SK-N-MC (cell line): Measurements from ENCODE around the gene MYH16.
"Not testable (repeated sequence)": the region's sequence is repeated elsewhere in the genome, so short reads cannot be mapped to it uniquely, and the experiment has no call there.

Experiments used
- DNase-seq: peaks from one replicate; pipeline ENCODE4 v3.0.0-alpha.2; 2011; ENCODE audit warnings: low read depth, low spot score
- H3K27ac ChIP-seq: fragments of 200-600 bp; sonication (generic); 2 replicates; pipeline ENCODE4 v1.5.1; 2016; ENCODE audit warnings: mixed run types
- H3K36me3 ChIP-seq: fragments of 200-600 bp; sonication (generic); 2 replicates; pipeline ENCODE4 v1.6.1; 2017; ENCODE audit warnings: antibody characterized with exemption, low read length, mixed read lengths; ENCODE audit not compliant: insufficient read depth
- H3K4me3 ChIP-seq: fragments of 200-600 bp; sonication (generic); 2 replicates; pipeline ENCODE4 v1.5.1; 2016
- H3K9ac ChIP-seq: fragments of 200-600 bp; sonication (generic); 2 replicates; pipeline ENCODE4 v1.8.0; 2017; ENCODE audit warnings: mixed run types, mixed read lengths; ENCODE audit not compliant: insufficient read length
- H3K9me3 ChIP-seq: fragments of 200-600 bp; sonication (generic); 2 replicates; pipeline ENCODE4 v1.6.1; 2017; ENCODE audit warnings: low read depth, mild to moderate bottlenecking, antibody characterized with exemption, low read length, moderate library complexity, mixed read lengths
- EZH2 ChIP-seq: fragments of 200-600 bp; sonication (generic); IDR thresholded peaks from one replicate; pipeline ENCODE4 v1.6.1; 2017; ENCODE audit warnings: antibody characterized with exemption
- FOXP2 ChIP-seq: optimal IDR thresholded peaks from 2 replicates; pipeline ENCODE3; 2011; ENCODE audit warnings: mild to moderate bottlenecking, moderate library complexity; ENCODE audit not compliant: insufficient read depth; ENCODE audit errors: extremely low read length, control extremely low read depth
- POLR2AphosphoS5 ChIP-seq: IDR thresholded peaks from 2 replicates; pipeline ENCODE4 v1.6.1; 2012; ENCODE audit warnings: mild to moderate bottlenecking, low read depth, low read length, borderline replicate concordance

The MYH16 gene

GRCh38 chr7:99289185-99289584 is 16.5 kb downstream of the MYH16 start:
- TF ChIP-seq FOXP2 = no peak
- no peak for TF ChIP-seq EZH2
- TF ChIP-seq POLR2AphosphoS5 = no peak
- no peak overlapping the region for H3K27ac ChIP-seq
- H3K4me3 ChIP-seq = no peak overlapping the region

GRCh38 chr7:99290148-99290547 is 17.5 kb downstream of the MYH16 start:
- H3K4me3 ChIP-seq, H3K9me3 ChIP-seq, DNase-seq, H3K36me3 ChIP-seq, H3K27ac ChIP-seq, H3K9ac ChIP-seq: not testable (repeated sequence)

More at GRCh38 chr7:99289185-99289584, 16.5 kb downstream of the MYH16 start:
- Histone ChIP-seq H3K9ac (no peak overlapping the region), H3K36me3 (no peaks in the 10 kb centered on the region), H3K9me3 (no peaks in the 10 kb centered on the region)
- DNase-seq = no peak

DNA sequence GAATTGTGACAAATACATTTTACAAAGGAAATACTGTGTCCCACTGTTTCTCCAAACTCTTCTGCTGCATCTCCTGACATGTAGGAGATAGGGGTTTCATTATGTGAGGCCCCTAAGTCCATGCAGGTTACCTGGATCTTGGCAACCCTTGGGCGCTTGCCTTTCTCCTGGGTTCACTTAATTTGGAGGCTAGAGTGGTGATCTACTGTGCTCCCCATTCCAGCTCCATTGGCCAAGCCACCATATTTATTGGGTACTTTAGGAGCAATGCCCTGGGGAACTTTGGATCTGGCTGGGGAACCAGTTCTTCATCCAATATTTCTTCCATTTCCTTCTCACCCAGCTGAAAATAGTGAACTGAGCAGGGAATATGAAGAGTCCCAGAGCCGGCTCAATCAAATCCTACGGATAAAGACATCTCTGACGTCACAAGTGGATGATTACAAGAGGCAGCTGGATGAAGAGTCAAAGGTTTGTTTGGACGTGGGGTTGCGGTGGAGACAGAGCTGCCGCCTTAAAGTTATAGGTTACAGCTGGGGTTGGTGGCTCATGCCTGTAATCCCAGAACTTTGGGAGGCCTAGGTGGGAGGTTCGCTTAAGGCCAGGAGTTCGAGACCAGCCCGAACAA is 18.5 kb downstream of the MYH16 start:
- TF ChIP-seq POLR2AphosphoS5 (no peak), EZH2 (no peak), FOXP2 (no peak)
- Histone ChIP-seq H3K27ac (no peak overlapping the region), H3K9me3 (no peaks in the 10 kb centered on the region), H3K36me3 (no peaks in the 10 kb centered on the region), H3K9ac (no peak overlapping the region), H3K4me3 (no peak overlapping the region)
- DNase-seq = no peak

GRCh38 chr7:99292127-99292526 is 19.5 kb downstream of the MYH16 start:
- Histone ChIP-seq H3K9ac (no peak overlapping the region), H3K36me3 (no peaks in the 10 kb centered on the region), H3K4me3 (no peak overlapping the region), H3K27ac (no peak overlapping the region), H3K9me3 (no peaks in the 10 kb centered on the region)
- TF ChIP-seq EZH2 (no peak), POLR2AphosphoS5 (no peak), FOXP2 (no peak)
- no peak for DNase-seq

GRCh38 chr7:99293167-99293566 is 20.5 kb downstream of the MYH16 start:
- H3K27ac ChIP-seq = no peak overlapping the region
- H3K9me3 ChIP-seq = no peaks in the 10 kb centered on the region
- no peak for DNase-seq
- H3K9ac ChIP-seq = no peak overlapping the region
- no peak for TF ChIP-seq EZH2
- no peak for TF ChIP-seq FOXP2
- TF ChIP-seq POLR2AphosphoS5 = no peak
- no peak overlapping the region for H3K4me3 ChIP-seq
- H3K36me3 ChIP-seq = no peaks in the 10 kb centered on the region

- TF ChIP-seq EZH2 = no peak
- TF ChIP-seq POLR2AphosphoS5 = no peak
- Histone ChIP-seq H3K27ac (no peak overlapping the region), H3K9ac (no peak overlapping the region)
Measured at GRCh38 chr7:99293650-99294049, 21.0 kb downstream of the MYH16 start.

DNA sequence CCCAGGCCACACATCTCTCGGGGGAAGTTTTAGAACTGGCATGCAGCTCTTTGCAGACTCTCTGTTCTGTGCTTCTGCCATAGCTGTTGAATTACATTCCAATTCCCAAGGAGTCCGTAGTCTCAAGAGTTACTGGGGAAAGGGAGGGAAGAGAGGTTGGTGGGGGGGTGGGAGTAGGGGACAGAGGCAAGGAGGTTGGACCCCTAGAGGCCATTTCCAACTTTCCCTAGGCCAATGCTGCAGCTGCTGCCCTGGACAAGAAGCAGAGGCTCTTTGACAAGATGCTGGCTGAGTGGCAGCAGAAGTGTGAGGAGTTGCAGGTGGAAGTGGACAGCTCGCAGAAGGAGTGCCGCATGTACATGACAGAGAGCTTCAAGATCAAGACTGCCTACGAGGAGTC is 23.8 kb downstream of the MYH16 start:
- Histone ChIP-seq H3K9me3 (no peaks in the 10 kb centered on the region), H3K9ac (no peak overlapping the region), H3K36me3 (no peaks in the 10 kb centered on the region), H3K27ac (no peak overlapping the region), H3K4me3 (no peak overlapping the region)
- no peak for DNase-seq
- no peak for TF ChIP-seq POLR2AphosphoS5
- TF ChIP-seq FOXP2 = no peak
- TF ChIP-seq EZH2 = no peak

More at GRCh38 chr7:99293650-99294049, 21.0 kb downstream of the MYH16 start:
- Histone ChIP-seq H3K9me3 (no peaks in the 10 kb centered on the region), H3K4me3 (no peak overlapping the region), H3K36me3 (no peaks in the 10 kb centered on the region)
- DNase-seq = no peak

DNA sequence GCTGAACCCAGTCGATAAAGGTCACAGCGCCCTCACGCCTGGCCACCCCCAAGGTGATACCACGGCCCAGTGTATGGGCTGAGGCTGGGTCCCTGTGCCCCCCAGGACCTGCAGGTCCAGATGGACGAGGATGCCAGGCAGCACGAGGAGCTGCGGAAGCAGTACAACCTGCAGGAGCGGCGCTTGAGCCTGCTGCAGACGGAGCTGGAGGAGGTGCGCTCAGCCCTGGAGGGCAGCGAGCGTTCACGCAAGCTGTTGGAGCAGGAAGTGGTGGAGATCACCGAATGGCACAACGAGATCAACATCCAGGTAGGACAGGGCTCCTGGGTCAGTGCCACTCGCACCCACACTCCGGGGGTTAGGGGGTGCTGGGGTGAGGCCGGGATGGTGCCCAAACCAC is 28.9 kb downstream of the MYH16 start:
- no peak for DNase-seq
- Histone ChIP-seq H3K36me3 (no peaks in the 10 kb centered on the region), H3K4me3 (no peak overlapping the region), H3K9ac (no peak overlapping the region), H3K9me3 (no peaks in the 10 kb centered on the region), H3K27ac (no peak overlapping the region)
- TF ChIP-seq POLR2AphosphoS5 = no peak
- no peak for TF ChIP-seq FOXP2
- no peak for TF ChIP-seq EZH2

- DNase-seq = no peak
Measured at GRCh38 chr7:99305473-99306260, 33.0 kb downstream of the MYH16 start.

More at GRCh38 chr7:99305473-99306260, 33.0 kb downstream of the MYH16 start:
- Histone ChIP-seq H3K27ac (no peak overlapping the region), H3K9ac (no peak overlapping the region), H3K36me3 (no peaks in the 10 kb centered on the region), H3K9me3 (no peaks in the 10 kb centered on the region), H3K4me3 (no peak overlapping the region)
- TF ChIP-seq FOXP2 (no peak), POLR2AphosphoS5 (no peak), EZH2 (no peak)
